Prostate gland (tissue), 2 donors: Measurements from ENCODE around the gene SF3A1.

Experiments
- POLR2A ChIP-seq: fragments of 450-650 bp; IDR thresholded peaks from one replicate; pipeline ENCODE4 v1.6.1; 2016; ENCODE audit warnings: antibody characterized with exemption, mild to moderate bottlenecking
- POLR2AphosphoS5 ChIP-seq: sonication (generic); formaldehyde crosslinking; IDR thresholded peaks from one replicate; pipeline ENCODE4 v1.6.1; 2017; ENCODE audit warnings: antibody characterized with exemption
- TF ChIP-seq, protein P1 (sequence below), 4 experiments: fragments of 200-600 bp in 2 of 4; fragments of 450-650 bp in 2 of 4; sonication (generic) in 2 of 4; IDR thresholded peaks; 1 replicate in 3 of 4; 2 replicates in 1 of 4; pipeline ENCODE4 v1.5.1; 2016 to 2019; ENCODE audit warnings: antibody characterized with exemption in 4 of 4, mild to moderate bottlenecking in 2 of 4, moderate library complexity in 2 of 4

- TF ChIP-seq POLR2A (no peak), POLR2AphosphoS5 (no peak)
- TF ChIP-seq, protein P1, sequence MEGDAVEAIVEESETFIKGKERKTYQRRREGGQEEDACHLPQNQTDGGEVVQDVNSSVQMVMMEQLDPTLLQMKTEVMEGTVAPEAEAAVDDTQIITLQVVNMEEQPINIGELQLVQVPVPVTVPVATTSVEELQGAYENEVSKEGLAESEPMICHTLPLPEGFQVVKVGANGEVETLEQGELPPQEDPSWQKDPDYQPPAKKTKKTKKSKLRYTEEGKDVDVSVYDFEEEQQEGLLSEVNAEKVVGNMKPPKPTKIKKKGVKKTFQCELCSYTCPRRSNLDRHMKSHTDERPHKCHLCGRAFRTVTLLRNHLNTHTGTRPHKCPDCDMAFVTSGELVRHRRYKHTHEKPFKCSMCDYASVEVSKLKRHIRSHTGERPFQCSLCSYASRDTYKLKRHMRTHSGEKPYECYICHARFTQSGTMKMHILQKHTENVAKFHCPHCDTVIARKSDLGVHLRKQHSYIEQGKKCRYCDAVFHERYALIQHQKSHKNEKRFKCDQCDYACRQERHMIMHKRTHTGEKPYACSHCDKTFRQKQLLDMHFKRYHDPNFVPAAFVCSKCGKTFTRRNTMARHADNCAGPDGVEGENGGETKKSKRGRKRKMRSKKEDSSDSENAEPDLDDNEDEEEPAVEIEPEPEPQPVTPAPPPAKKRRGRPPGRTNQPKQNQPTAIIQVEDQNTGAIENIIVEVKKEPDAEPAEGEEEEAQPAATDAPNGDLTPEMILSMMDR (IDR thresholded peaks at IDR 0.05): no peak
These were observed 36.6 kb downstream of the SF3A1 start for GRCh38 chr22:30320021-30320556.
